ENCODE data around the gene ARL9. TPM values are rescaled to one million over a fixed set of nuclear protein-coding genes. Genes with fewer than 3 reads are reported as not detected.

ARL9 gene
- total and polyA plus RNA-seq, 9 of the 15 experiments (the other 6 are each of a cell fraction or from before 2014, with no cell fraction given), result 0.10 to 0.15 (median 0.11) TPM; not detected in 6

GRCh38 chr4:56530269-56531148 lies 24.9 kb downstream of the ARL9 start (continued):
- TF ChIP-seq RERE (CRISPR knock-in tag; IDR thresholded peaks at IDR 0.05; ENCODE audit: borderline replicate concordance) (no peak), ID3 (CRISPR knock-in tag; IDR thresholded peaks at IDR 0.05) (no peak), ID3 (tag; IDR thresholded peaks at IDR 0.05) (0 out of 2 replicates have a peak, but pooled peaks have one; percentile 30), ZNF407 (IDR thresholded peaks at IDR 0.05; ENCODE audit: low read depth) (no peak), ZNF436 (CRISPR knock-in tag; IDR thresholded peaks at IDR 0.05) (no peak), ZNF668 (CRISPR knock-in tag; IDR thresholded peaks at IDR 0.05) (no peak), ZNF253 (CRISPR knock-in tag; conservative IDR thresholded peaks at IDR 0.05) (no peak), POLR2B (IDR thresholded peaks at IDR 0.05; ENCODE audit: low read depth, partially characterized antibody) (peak; percentile 82), CTCF (IDR thresholded peaks at IDR 0.05 in 2 of 3, conservative IDR thresholded peaks at IDR 0.05 in 1 of 3; ENCODE audit: insufficient read depth in 2 of 3, low read depth in 1 of 3, low read length in 3 of 3) (peak in 1 of 3 experiments; percentile 17; a peak in 1 of 6 replicates), GATAD2B (IDR thresholded peaks at IDR 0.05; ENCODE audit: borderline replicate concordance) (no peak)

Data from K562 (cell line).